HG02870 (cell line): ENCODE data around the gene AHI1.
A peak's percentile ranks its signal among the peaks of the same experiment; 100 is the strongest.

Experiments used
- ATAC-seq: cut with Tn5 transposase; IDR thresholded peaks from one replicate; pipeline ENCODE4 v1.9.1; 2021; ENCODE audit warnings: mild to moderate bottlenecking, moderate library complexity; ENCODE audit not compliant: unreplicated experiment

Gene AHI1

DNA sequence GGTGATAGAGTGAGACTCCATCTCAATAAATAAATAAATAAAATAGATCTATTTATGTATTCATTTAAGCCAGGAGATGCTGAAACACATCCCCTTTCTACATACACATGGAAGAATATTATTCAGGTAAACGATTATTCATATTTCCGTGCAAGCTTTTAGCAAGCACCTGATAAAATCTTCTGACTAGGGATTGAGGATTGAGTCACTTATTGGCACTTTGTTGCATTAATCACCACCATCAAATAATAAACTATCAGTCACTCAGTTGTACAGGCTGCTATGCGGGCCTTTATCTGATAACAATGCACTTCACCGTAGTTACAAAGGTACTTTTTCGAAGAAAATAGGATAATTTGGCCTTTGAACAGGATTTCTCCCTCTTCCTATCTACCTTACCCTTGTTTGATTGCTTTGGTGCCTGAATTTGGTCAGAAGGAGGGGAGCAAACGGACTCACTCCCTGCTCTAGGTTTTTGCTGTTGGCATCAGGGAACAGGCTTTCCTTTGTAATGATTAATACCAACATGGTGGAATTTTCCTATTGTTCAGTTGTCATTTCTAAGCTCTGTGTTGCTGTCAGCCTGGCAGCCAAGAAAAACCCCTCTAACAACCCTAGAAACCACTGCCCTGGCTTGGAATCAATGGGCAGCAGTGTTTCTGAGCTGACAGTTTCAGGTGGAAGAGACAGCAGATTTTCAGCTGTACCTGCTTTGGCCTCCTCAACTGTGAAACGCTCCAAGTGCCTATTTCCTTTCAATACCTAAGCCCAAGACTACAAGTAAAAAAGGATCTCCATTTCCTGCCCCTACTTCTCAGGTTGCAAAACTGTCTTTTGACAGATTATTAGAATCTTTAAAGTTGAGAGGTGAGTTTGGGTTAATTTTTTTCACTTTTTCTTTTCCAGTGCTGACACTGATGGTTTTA, 253.4 kb downstream of the AHI1 start:
- ATAC-seq, result no peak

DNA sequence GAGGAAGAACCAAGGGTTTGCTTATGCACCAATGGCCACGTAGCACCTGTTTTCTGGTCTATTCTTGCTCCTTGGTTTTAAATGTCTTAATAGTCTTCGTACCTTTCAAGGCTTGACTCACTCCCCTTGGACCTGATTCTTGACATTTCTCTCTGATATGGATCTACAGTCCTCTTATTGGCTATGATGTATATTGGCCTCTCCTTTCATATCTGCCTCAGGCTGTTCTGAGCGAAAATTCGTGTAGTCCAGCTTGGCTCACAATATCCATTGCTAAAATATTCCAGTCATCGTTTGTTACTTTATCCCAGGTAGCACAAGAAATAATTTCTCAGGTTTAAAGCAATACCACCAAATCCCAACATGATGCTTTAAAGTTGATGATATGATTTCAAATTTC, 256.8 kb downstream of the AHI1 start:
- no peak for ATAC-seq

DNA sequence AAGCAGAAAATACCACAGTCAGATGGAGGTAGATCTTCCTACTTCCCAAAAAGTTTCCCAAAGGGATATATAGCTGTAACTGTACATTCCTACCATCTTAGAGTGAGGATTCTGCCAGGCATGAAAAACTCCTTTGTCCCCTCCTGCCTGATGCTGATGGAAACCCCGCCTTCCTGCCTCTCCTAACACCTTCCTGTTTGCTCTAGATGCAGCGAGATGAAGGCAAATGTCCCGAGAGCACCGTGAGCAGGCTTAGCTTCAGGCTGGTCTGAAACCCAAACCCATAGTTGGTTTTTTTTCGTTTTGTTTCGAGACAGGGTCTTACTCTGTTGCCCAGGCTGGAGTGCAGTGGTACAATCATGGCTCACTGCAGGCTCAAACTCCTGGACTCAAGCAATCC, 260.8 kb downstream of the AHI1 start:
- ATAC-seq, result no peak

DNA sequence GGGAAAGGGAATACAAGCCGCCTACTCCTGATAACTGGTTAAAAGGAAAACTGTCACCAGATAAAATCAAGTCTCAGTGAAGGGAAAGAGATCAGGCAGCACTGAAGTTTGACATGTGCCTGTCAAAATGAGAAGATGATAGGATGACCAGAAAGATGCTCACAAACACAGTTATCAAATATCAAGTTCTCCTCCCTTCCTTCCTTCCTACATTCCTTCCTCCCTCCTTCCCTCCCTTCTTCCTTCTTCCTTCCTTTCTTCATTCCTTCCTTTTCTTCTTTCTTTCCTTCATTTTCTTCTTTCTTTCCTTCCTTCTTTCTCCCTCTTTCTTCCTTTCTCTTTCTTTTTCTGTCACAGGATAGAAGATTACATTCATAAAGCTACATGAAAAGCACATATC, 261.2 kb downstream of the AHI1 start:
- no peak for ATAC-seq

DNA sequence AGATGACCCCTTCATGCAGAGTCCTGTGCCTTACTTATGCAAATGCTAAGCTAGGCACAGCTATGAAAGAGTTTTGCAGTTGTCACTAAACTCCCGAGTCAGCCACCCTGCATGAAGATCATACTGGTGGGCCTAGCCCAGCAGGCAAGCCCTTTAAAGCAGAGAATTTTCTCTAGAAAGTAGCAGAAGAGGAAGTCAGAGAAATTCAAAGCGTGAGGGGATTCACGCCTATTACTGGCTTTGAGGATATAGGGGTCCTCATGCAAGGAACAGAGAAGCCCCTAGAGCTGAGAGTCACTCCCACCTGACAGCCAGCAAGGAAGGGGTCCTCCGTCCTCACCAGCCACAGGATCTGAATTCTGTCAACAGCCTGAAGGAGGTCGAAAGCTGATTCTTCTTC, 261.8 kb downstream of the AHI1 start:
- no peak for ATAC-seq

DNA sequence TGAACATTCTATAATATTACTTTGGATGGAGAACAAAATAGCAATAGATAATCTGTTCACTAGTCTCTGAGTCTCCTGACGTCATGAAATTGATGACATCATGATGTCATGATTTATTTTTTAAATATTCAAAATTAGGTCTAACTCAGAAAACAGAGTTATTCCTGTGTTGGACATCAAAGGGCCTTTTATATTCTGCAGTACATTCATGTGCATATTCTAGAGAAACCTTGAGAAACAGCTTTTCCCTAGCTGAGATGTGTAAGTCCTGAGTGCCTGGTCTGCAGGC, 263.1 kb downstream of the AHI1 start:
- no peak for ATAC-seq

DNA sequence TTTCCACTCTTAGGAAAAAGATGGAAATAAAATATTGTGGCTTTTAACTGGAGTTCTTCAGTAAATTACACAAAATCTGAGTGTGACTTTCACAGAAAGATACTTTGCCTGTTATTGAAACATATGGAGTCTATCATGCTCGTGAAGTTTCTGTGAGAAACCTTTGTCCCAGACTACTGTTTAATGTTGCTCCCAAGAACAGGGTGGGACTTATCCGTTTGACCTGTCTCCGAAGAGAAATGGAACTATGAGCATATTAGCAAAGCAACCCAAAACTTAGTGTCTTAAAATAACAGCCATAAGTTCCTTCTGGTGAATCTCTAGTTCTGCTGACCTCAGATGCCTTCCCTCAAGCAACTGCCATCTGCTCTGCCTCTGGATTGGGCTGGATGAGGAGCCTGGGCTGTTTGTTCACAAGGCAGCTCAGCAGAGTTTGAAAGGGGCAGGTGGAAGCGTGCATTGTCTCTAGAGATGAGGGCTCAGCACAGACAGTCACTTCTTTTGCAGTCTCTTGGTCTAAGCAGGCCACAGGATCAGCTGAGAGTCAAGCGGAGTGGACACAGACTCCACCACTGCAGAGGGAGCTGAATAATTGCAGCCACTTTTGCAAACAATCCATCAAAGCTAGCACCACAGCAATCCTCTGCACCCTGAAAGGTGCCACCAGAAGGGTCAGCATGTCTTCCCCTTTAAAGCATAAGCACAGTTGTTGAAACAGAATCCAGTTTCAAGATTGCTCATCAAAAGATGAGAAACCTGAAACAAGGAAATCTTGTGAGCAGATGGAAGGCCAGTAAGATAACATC, 263.7 kb downstream of the AHI1 start:
- ATAC-seq, result peak; percentile 64
